ENCODE measurements around the gene COG5. TPM values are rescaled to one million over a fixed set of nuclear protein-coding genes. Genes with fewer than 3 reads are reported as not detected.
A peak's percentile ranks its signal among the peaks of the same experiment; 100 is the strongest.

COG5 gene
- total RNA-seq, result 44.7 and 47.0 TPM in 2 replicates
- long read RNA-seq, full-length matches to known transcripts, result 143 of 183 reads
- long read RNA-seq, partial matches to known transcripts, result 17 of 183 reads
- long read RNA-seq, other reads (novel, unspliced or antisense), result 23 of 183 reads

DNA sequence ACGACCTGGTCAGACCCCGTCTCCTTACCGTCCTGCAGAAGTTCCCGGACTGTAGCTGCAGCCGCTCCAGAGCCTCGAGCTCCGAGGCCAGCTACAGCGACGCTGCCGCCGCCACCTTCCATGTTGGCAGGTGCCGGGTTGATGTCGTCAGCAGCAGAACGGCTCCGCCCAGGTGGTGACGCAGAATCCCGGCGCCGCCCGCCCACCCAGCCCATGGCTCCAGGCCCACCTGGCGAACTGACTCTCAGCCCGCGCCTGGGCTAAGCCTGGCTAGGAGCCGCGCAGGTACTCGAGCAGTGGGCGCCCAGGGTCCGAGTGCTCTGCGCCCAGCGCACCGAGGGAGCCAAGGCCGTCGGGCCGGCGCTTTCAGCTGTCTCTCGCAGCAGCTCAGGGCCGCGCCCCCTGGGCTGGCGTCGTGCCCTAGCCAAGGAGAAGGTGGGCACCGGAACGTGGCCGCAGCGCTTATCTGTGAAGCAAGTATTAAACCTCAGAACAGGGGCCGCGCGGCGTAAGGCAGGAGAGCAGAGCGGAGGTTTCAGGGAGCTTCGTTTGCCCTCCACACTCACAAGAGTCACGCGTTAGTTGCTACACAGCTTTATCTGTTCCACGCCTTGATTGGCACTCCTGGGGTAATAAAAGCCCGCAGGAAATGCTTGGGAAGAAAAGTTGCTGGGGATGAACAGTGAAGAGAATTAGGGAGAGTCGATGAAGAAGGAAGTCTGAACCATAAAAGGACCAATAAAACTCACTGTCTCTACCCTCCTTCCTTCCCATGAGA lies at the start of gene COG5, which contains the start of gene DUS4L:
Gene COG5 (minus strand): TSS at position 146 of the 778 bp plus-strand sequence. CDS start 24 bp downstream, at position 122.
Gene DUS4L (plus strand): TSS at position 197 of the 778 bp plus-strand sequence. CDS start 3,100 bp downstream, outside the sequence.
- TF ChIP-seq, protein P1, sequence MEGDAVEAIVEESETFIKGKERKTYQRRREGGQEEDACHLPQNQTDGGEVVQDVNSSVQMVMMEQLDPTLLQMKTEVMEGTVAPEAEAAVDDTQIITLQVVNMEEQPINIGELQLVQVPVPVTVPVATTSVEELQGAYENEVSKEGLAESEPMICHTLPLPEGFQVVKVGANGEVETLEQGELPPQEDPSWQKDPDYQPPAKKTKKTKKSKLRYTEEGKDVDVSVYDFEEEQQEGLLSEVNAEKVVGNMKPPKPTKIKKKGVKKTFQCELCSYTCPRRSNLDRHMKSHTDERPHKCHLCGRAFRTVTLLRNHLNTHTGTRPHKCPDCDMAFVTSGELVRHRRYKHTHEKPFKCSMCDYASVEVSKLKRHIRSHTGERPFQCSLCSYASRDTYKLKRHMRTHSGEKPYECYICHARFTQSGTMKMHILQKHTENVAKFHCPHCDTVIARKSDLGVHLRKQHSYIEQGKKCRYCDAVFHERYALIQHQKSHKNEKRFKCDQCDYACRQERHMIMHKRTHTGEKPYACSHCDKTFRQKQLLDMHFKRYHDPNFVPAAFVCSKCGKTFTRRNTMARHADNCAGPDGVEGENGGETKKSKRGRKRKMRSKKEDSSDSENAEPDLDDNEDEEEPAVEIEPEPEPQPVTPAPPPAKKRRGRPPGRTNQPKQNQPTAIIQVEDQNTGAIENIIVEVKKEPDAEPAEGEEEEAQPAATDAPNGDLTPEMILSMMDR (IDR thresholded peaks at IDR 0.05), result no peak
- H3K4me3 Mint-ChIP-seq (ENCODE audit: unreplicated experiment), result peak within 1 kb of the TSS; percentile 90
- H3K36me3 Mint-ChIP-seq (ENCODE audit: unreplicated experiment), result peaks cover 5% of the 10 kb centered on the region
- DNase-seq (ENCODE audit: extremely low spot score, unreplicated experiment), result peak; percentile 91
- peak within 1 kb of the TSS; percentile 78 for H3K27ac Mint-ChIP-seq (ENCODE audit: unreplicated experiment)
- no peaks in the 10 kb centered on the region for H3K27me3 Mint-ChIP-seq (ENCODE audit: unreplicated experiment)
- no peaks in the 10 kb centered on the region for H3K9me3 Mint-ChIP-seq (ENCODE audit: unreplicated experiment)
- peaks cover 38% of the 10 kb centered on the region for H3K4me1 Mint-ChIP-seq (ENCODE audit: unreplicated experiment)

DNA sequence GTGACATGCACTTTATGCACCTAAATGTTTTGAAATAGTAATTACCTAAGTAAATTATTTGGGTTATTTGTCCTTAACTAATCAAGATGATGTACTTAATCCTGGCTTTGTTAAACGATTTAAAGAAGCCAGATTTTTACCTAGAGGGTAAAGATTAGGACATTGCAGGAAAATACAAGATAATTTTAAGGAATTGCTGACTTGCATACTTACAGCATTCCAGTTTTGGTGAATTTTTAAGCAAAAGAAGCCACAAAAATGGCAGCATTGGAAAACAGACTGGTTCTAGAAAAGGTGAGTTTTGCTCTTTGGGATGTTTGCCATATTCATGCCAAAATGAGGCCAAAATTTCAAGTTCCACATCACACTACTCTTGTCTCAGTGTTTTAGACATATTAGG lies 49.7 kb upstream of the COG5 start:
- Mint-ChIP-seq H3K27me3 (ENCODE audit: unreplicated experiment) (no peaks in the 10 kb centered on the region), H3K36me3 (ENCODE audit: unreplicated experiment) (peaks cover 38% of the 10 kb centered on the region), H3K4me1 (ENCODE audit: unreplicated experiment) (peaks cover 2% of the 10 kb centered on the region), H3K9me3 (ENCODE audit: unreplicated experiment) (no peaks in the 10 kb centered on the region), H3K4me3 (ENCODE audit: unreplicated experiment) (no peak overlapping the region), H3K27ac (ENCODE audit: unreplicated experiment) (no peak overlapping the region)
- TF ChIP-seq, protein P1 (IDR thresholded peaks at IDR 0.05), result no peak
- DNase-seq (ENCODE audit: extremely low spot score, unreplicated experiment), result no peak

DNA sequence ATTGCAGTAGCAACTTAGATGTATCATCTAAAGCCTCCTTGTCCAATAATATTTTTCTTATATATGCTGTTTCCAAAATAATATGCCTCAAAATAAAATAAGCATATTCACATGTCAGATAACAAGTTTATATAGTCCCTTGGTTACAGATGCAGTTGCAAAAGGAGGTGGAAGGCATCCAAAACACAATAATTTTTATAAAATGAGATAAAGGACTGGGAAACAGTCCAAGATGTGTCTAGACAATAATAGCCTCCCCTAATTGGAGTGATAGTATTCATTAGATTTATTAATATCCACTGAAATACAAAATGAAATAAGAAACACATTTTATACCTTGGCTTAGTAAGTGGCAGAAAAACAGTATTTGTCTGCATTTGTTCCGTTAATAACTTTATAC lies 46.6 kb upstream of the COG5 start:
- no peak for DNase-seq (ENCODE audit: extremely low spot score, unreplicated experiment)
- Mint-ChIP-seq H3K4me1 (ENCODE audit: unreplicated experiment) (peaks cover 2% of the 10 kb centered on the region), H3K4me3 (ENCODE audit: unreplicated experiment) (no peak overlapping the region), H3K9me3 (ENCODE audit: unreplicated experiment) (no peaks in the 10 kb centered on the region), H3K27ac (ENCODE audit: unreplicated experiment) (no peak overlapping the region), H3K36me3 (ENCODE audit: unreplicated experiment) (peaks cover 28% of the 10 kb centered on the region), H3K27me3 (ENCODE audit: unreplicated experiment) (no peaks in the 10 kb centered on the region)
- TF ChIP-seq, protein P1 (IDR thresholded peaks at IDR 0.05), result no peak

DNA sequence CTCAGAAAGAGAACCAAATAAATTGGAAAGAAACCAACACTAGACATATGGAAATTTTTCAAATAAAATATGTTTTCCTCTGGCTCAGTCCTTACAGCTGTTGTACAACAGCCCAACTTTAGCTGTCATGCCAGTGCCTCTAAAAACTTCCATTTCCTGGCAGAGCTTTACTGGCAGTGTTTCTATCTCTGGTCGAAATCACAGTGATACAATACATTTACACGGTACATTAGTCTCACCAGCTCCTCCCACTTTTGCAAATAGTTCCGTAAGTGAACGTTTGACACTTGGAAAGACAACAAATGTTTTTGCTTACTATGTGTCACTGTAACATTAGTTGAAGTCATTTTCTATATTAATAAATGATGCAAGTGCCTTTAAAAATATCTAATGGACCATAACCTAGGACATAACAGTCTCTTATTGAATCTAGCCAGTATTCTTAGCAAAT lies 46.1 kb upstream of the COG5 start:
- H3K36me3 Mint-ChIP-seq (ENCODE audit: unreplicated experiment), result peaks cover 25% of the 10 kb centered on the region
- no peak overlapping the region for H3K27ac Mint-ChIP-seq (ENCODE audit: unreplicated experiment)
- H3K4me3 Mint-ChIP-seq (ENCODE audit: unreplicated experiment), result no peak overlapping the region
- no peak for DNase-seq (ENCODE audit: extremely low spot score, unreplicated experiment)
- TF ChIP-seq, protein P1 (IDR thresholded peaks at IDR 0.05), result no peak
- H3K4me1 Mint-ChIP-seq (ENCODE audit: unreplicated experiment), result peaks cover 2% of the 10 kb centered on the region
- H3K9me3 Mint-ChIP-seq (ENCODE audit: unreplicated experiment), result no peaks in the 10 kb centered on the region
- H3K27me3 Mint-ChIP-seq (ENCODE audit: unreplicated experiment), result no peaks in the 10 kb centered on the region

DNA sequence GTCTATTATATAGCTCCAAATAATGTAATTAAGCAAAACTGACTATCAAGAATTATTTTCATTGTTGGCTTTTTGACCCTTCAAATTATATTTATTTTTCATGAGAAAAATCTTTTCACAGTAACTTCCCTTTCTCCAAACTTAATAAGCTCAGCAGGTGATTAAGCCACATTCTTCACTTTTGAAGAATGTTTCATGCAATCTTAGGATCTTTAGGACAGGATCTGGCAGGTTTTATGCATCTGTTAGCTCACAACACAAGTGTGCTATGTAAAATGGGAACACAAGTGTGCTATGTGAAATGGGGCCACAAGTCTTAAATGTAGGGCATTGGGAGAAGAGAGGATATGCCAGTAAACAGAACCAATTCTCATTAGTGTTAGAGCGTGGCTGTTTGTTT lies 42.6 kb upstream of the COG5 start:
- Mint-ChIP-seq H3K36me3 (ENCODE audit: unreplicated experiment) (peaks cover 22% of the 10 kb centered on the region), H3K4me3 (ENCODE audit: unreplicated experiment) (no peak overlapping the region), H3K27me3 (ENCODE audit: unreplicated experiment) (no peaks in the 10 kb centered on the region), H3K27ac (ENCODE audit: unreplicated experiment) (no peak overlapping the region), H3K9me3 (ENCODE audit: unreplicated experiment) (no peaks in the 10 kb centered on the region), H3K4me1 (ENCODE audit: unreplicated experiment) (no peaks in the 10 kb centered on the region)
- TF ChIP-seq, protein P1 (IDR thresholded peaks at IDR 0.05), result no peak
- DNase-seq (ENCODE audit: extremely low spot score, unreplicated experiment), result no peak
